ENCODE data around the gene OCSTAMP. TPM values are rescaled to one million over a fixed set of nuclear protein-coding genes. Genes with fewer than 3 reads are reported as not detected.

Gene OCSTAMP
- polyA plus RNA-seq, 1 donor = not detected

DNA sequence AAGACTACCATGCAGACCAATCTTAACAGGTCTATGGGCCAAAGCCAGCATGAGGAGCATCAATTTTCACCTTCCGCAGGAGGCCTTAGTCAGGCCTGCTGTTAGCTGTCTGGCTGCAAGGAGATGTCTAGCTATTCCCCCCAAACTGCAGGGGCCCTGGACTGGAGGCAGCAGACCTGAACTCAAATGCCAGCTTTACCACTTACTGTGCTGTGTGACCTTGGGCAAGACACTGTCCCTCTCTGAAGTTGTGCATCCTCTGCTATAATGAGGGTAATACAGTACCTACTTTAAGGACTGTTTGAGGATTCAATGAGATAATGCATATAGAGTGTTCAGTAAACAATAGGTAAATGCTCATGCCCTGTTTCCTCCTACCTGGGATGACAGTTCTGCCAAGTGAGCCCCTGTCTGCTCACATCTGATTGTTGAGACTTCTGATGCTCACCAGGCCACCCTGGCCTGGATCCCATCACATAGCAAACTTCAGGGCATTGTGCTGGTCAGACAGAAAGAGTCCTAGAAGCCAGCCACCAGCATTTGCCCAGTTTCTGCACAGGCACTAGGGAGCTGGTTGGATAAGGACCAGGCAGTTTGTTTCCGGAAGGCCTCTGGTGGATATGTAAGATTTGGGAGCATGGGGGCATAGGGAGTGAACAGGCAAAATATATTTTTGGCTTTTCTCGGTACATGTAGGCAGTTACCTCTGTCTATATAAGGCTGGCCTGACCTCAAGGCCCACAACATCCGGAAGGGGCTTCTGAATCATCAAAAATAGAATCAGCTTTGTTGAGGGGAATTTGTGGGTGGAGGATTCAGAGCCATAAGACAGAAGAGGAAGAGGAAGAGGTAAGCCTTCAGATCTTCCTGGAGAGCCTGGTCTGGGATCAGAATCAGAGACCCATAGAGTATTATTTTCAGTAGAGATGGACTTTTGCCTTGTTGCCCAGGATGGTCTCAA lies 2.3 kb upstream of the OCSTAMP start:
- DNase-seq = no peak

GRCh38 chr20:46551522-46552381 lies 1.3 kb upstream of the OCSTAMP start:
- DNase-seq = no peak

GRCh38 chr20:46549188-46549972 lies 1.1 kb downstream of the OCSTAMP start:
- DNase-seq = no peak

DNA sequence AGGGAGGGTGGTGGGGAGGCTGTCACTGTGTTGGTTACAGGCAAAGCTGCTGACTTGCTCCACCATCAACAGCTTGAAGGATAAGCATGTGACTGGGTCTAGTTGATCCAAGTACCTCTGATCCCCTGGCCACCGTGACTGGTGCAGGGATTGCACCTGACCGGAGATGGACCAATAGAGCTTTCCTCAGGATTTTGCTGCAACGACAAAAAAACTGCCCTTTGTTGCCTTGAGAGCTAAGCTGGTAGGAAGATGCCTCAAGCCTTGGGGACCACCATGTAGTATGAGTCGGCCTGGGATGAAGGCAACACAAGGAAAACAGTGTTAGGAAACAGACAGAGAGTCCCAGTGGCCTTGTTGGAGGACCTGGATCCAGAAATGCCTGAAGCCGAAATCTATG lies 1.8 kb downstream of the OCSTAMP start:
- DNase-seq = no peak

GRCh38 chr20:46547995-46548394 lies 2.5 kb downstream of the OCSTAMP start:
- no peak for DNase-seq

DNA sequence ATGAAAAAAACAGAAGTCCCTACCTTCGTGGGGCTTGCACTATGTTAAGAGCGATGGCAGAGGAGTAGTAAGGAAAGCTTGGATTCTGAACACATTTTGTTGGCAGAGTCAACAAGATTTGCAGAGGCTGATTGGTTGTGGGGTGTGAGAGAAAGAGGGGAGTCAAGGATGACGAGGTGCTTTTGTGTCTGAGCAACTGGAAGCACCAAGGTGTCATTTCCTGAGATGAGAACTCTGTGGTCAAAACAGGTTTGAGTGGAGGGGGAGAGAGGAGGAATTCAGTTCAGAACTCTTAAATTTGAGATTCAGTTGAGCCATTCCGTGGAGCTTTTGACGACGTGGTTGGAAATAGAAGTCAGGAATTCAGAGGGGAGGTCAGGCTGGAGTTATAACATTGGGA lies 3.5 kb downstream of the OCSTAMP start:
- DNase-seq = no peak

DNA sequence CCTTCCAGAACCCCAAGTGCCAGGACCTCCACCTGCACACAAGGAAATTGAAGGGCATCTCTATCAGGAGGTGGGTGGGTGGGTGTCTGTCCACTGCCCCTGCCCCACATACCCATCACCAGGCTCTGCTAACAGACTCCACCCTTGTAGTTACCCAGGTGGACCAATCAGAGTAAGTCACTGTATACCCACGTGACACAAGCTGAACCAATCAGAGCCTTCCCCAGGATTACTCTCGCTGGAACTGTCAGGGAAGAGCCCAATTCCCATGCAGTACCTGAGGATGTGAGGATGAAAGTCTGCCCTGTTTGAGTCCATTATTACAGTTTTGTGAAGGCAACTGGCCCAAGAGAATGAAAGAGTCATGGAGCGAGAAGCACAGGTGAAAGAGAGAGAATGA lies 4.2 kb downstream of the OCSTAMP start:
- DNase-seq = no peak

DNA sequence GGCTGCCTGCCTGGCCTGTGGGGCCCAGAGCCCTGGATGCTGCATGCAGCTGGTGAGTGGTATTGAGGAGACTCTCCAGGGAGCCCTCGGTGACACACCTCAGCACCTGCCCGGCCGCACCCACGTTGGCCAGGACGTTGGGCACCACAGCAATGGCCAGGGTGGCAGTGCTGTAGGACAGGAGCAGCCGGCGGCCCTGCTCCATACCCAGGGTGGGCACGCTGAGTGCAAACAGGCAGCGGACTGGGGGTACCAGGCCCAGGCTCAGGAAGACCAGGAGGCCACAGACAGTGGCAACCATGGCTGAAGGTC lies 4.7 kb downstream of the OCSTAMP start:
- DNase-seq = no peak

GRCh38 chr20:46545077-46545826 lies 5.2 kb downstream of the OCSTAMP start:
- no peak for DNase-seq

DNA sequence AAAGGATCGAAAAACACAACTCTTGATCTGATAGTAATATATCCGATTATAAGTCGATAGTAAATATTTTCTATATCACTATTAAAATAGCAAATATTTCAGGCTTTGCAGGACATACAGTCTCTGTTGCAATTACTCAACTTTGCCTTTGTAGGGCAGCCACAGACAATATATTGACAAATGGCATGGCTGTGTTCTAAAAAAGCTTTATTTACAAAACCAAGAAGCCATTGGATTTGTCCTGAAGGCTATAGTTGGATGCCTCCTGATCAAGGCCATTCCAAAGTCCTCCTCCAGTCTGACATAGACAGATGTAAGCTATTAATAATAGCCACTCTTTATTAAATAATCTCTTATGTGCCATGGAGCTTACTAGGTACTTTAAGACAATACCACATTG lies 5.9 kb downstream of the OCSTAMP start:
- no peak for DNase-seq

- DNase-seq = no peak
Observed at GRCh38 chr20:46543959-46544358, 6.5 kb downstream of the OCSTAMP start.

DNA sequence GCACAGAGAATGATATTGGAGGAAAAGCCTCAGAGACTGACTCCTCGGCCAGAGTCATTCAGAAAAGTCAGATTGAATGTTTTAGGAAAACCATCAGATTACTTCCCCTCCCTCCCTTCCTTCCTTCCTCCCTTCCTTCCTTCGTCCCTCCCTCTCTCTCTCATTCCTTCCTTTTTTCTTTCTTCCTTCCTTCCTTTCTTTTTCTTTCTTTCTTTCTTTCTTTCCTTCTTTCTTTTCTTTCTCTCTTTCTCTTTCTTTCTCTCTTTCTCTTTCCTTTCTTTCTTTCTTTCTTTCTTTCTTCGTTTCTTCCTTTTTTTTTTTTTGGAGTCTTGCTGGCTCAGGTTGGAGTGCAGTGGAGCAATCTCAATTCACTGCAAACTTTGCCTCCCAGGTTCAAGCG lies 7.4 kb downstream of the OCSTAMP start:
- DNase-seq = no peak

- DNase-seq = no peak
Observed at GRCh38 chr20:46541229-46541935, 9.1 kb downstream of the OCSTAMP start.

DNA sequence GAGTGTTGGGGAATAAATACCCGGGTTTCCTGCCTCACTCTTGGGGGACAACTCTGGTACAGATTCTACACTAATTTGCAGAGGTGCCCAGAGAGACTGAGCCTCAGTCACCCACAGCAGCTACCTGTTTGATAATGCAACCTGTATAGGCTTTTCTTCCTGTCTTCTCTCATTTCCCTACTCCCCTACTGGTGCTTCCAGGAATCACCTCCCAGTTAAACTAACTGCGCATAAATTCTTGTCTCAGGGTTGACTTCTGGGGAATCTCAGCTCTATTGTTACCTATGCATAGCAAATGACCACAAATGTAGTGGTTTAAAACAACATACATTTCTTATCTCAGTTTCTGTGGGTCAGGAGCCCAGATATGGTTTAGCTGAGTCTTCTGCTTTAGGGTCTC lies 11.3 kb downstream of the OCSTAMP start:
- no peak for DNase-seq

- no peak for DNase-seq
Observed at GRCh38 chr20:46530640-46531039, 19.8 kb downstream of the OCSTAMP start.

DNA sequence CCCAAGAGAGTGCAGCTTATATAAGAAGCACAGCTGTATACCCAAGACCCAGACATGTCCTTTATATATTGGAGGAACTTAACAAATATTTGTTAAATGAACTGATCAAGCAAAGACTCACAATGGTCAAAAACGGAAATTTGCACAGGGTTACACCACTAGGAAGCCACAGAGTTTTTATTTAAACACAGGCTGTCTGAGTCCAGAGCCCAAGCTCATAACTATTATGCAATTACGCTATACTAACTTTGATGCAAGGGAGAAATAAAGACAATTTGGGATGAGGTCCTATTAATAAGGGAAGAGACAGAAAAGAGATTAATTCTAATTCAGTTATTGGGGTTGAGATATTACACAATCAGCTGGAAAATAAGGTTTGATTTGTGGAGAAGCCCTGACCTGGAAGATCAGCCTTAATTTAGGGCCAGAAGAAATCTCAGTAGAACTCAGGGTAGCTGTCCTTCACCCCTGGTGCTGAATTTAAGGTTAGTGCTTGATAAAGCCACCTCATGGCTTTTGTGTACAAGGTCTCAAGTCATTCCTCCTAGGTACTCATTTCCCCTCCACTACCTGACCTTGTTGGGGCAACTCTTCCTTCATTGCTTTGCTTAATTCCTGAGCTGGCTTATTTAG lies 26.6 kb downstream of the OCSTAMP start:
- DNase-seq = no peak

GRCh38 chr20:46523108-46523507 lies 27.3 kb downstream of the OCSTAMP start:
- DNase-seq = no peak

DNA sequence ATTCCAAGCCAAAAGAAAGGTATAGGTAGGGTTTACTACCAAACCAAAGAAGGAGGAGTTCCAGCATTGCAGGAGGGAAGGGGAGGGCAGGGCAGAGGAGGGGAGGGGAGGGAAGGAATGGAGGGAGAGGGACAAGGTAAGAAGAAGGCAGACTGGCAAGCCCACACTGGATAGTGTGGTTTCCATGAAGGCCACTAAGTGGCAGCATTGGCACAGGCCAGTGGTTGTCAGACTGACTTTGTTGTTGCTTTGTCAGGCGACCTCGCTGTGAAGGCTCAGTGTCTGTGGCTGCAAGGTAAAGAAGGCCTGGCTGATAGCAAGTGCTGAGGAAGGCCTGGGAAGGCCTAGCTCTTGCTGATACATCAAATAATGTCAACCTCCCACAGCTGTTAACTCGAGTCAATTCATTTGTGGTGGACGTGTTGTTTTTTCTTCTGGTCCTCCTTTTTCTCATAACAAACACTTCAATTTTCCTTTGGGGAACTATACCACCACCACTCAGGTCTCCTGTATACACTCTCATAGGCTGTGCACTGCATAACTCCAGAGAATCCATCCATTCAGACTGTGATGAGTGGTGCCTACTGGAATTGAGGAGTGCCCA lies 29.4 kb downstream of the OCSTAMP start:
- no peak for DNase-seq

DNA sequence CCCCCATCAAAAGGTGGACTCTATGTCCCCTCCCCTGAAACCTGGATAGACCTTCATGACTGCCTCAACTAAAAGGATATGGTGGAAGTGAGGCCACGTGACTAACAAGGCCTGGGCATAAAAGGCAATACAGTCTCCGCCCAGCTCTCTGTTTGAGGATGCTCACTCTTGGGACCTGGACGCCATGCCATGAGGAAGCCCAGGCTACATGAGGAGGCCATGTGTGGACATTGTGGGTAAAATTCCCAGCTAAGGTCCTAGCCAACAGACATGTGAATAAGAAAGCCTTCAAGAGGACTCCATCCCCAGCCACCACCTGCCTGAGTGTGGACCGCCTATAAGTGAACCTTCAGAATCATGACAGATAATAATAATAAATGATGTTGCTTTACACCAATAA lies 29.9 kb downstream of the OCSTAMP start:
- no peak for DNase-seq

DNA sequence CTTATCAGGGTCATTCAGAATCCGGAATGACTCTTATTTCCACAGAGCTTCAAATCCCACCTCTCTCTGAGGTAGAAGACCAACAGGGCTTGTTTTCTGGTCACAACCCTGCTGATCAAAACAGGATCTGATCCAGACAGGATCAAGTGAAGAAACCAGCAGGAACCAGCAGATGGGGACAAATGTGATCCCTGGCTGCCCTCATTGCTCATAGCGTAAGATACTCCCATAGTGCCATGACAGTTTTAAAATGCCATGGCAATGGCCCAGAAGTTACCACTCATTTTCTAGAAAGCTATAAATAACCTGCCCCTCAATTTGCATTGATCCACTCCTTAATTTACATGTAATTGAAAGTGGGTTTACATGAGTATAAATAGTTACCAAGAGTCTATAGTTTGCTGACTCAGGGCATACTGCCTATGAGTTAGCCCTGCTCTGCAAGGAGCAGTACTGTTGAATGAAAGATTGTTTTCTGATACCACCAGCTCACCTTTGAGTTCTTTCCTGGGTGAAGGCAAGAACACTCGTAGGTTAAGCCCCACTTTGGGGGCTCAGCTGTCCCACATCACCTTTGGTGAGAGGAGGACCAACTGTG lies 30.9 kb downstream of the OCSTAMP start:
- DNase-seq = no peak
